Karpas-422 (cell line): Measurements from ENCODE around the gene ZNF215. TPM values are rescaled to one million over a fixed set of nuclear protein-coding genes. Genes with fewer than 3 reads are reported as not detected.
"Not testable (repeated sequence)": the region's sequence is repeated elsewhere in the genome, so short reads cannot be mapped to it uniquely, and the experiment has no call there.

Source experiments
- DNase-seq: peaks from one replicate; pipeline ENCODE4 v3.0.0-alpha.2; 2015
- H2AFZ ChIP-seq: fragments of 200-600 bp; sonication (generic); 2 replicates; pipeline ENCODE4 v1.6.1; 2014; ENCODE audit warnings: antibody characterized with exemption, low read length, mixed read lengths
- H3K27ac ChIP-seq: fragments of 200-600 bp; sonication (generic); 2 replicates; pipeline ENCODE4 v1.5.1; 2014; ENCODE audit warnings: mild to moderate bottlenecking, low read length, moderate library complexity
- H3K27me3 ChIP-seq: fragments of 200-600 bp; sonication (generic); 2 replicates; pipeline ENCODE4 v1.6.1; 2014; ENCODE audit warnings: low read length, mixed read lengths
- H3K36me3 ChIP-seq: fragments of 200-600 bp; sonication (generic); 2 replicates; pipeline ENCODE4 v1.6.1; 2014; ENCODE audit warnings: low read length, mixed read lengths; ENCODE audit not compliant: insufficient read depth
- H3K4me1 ChIP-seq: fragments of 200-600 bp; sonication (generic); 2 replicates; pipeline ENCODE4 v1.6.1; 2014; ENCODE audit warnings: mild to moderate bottlenecking, low read length, mixed read lengths
- H3K4me2 ChIP-seq: fragments of 200-600 bp; sonication (generic); 2 replicates; pipeline ENCODE4 v1.6.1; 2014; ENCODE audit warnings: low read length, low read depth, mild to moderate bottlenecking; ENCODE audit not compliant: poor library complexity, severe bottlenecking
- H3K4me3 ChIP-seq: fragments of 200-600 bp; sonication (generic); 2 replicates; pipeline ENCODE4 v1.5.1; 2014; ENCODE audit warnings: mild to moderate bottlenecking, antibody characterized with exemption, low read length, mixed read lengths
- H3K79me2 ChIP-seq: fragments of 200-600 bp; sonication (generic); 2 replicates; pipeline ENCODE4 v1.6.1; 2014; ENCODE audit warnings: mild to moderate bottlenecking, low read length, mixed read lengths
- H3K9ac ChIP-seq: fragments of 200-600 bp; sonication (generic); 2 replicates; pipeline ENCODE4 v1.6.0; 2014; ENCODE audit warnings: low read length
- H3K9me2 ChIP-seq: fragments of 200-600 bp; sonication (generic), shearing (Covaris generic); replicated peaks from 2 replicates; pipeline ENCODE4 v1.6.0; 2014; ENCODE audit warnings: mild to moderate bottlenecking, low read length, moderate library complexity; ENCODE audit not compliant: insufficient read depth
- H3K9me3 ChIP-seq: fragments of 300-700, 200-600 bp; sonication (generic); 2 replicates; pipeline ENCODE4 v1.6.1; 2014; ENCODE audit warnings: low read length, mixed read lengths
- H4K20me1 ChIP-seq: fragments of 200-600 bp; sonication (generic); 2 replicates; pipeline ENCODE4 v1.6.1; 2014; ENCODE audit warnings: mild to moderate bottlenecking, antibody characterized with exemption, low read length, low read depth; ENCODE audit not compliant: insufficient read depth
- total RNA-seq: library from RNA; depleted of rRNA; stranded (reverse); fragments of >200 nt; shearing (Covaris generic); gene quantifications from 2 replicates; pipeline ENCODE4 v1.2.3, GENCODE V29; 2014; ENCODE audit warnings: low replicate concordance; rRNA removed

Gene ZNF215
- total RNA-seq: 12.3 and 26.9 TPM in 2 replicates

- H3K9me3 ChIP-seq: no peaks in the 10 kb centered on the region
- H3K79me2 ChIP-seq: peaks cover 24% of the 10 kb centered on the region
- H3K9me2 ChIP-seq: no peaks in the 10 kb centered on the region
- peak within 1 kb of the TSS; percentile 86 for H3K9ac ChIP-seq
- H4K20me1 ChIP-seq: no peaks in the 10 kb centered on the region
- peak within 1 kb of the TSS; percentile 87 for H3K4me3 ChIP-seq
- H3K4me1 ChIP-seq: peaks cover 25% of the 10 kb centered on the region
- H3K4me2 ChIP-seq: peak within 1 kb of the TSS; percentile 80
- H3K27me3 ChIP-seq: no peaks in the 10 kb centered on the region
- DNase-seq: peak; percentile 94
- peaks cover 14% of the 10 kb centered on the region for H3K36me3 ChIP-seq
- H3K27ac ChIP-seq: peak within 1 kb of the TSS; percentile 41
- peak within 1 kb of the TSS; percentile 98 for H2AFZ ChIP-seq
Observed at GRCh38 chr11:6926208-6927029, at the start of gene ZNF215. TSS of gene ZNF215 (plus strand) at chr11:6926426. CDS start at chr11:6932273, 5,847 bp downstream.

DNA sequence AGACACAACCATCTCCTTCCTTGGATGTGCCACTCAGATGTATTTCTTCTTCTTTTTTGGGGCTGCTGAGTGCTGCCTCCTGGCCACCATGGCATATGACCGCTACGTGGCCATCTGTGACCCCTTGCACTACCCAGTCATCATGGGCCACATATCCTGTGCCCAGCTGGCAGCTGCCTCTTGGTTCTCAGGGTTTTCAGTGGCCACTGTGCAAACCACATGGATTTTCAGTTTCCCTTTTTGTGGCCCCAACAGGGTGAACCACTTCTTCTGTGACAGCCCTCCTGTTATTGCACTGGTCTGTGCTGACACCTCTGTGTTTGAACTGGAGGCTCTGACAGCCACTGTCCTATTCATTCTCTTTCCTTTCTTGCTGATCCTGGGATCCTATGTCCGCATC lies 49.3 kb upstream of the ZNF215 start:
- no peaks in the 10 kb centered on the region for H3K9me2 ChIP-seq
- H3K36me3 ChIP-seq: no peaks in the 10 kb centered on the region
- H3K4me2 ChIP-seq: no peak overlapping the region
- H3K9ac ChIP-seq: no peak overlapping the region
- H3K27ac ChIP-seq: no peak overlapping the region
- DNase-seq: no peak
- no peak overlapping the region for H3K4me3 ChIP-seq
- no peaks in the 10 kb centered on the region for H4K20me1 ChIP-seq
- H2AFZ ChIP-seq: no peak overlapping the region
- no peaks in the 10 kb centered on the region for H3K9me3 ChIP-seq
- H3K27me3 ChIP-seq: no peaks in the 10 kb centered on the region
- no peaks in the 10 kb centered on the region for H3K79me2 ChIP-seq
- no peaks in the 10 kb centered on the region; the same call in 1 of the 2 replicates for H3K4me1 ChIP-seq

DNA sequence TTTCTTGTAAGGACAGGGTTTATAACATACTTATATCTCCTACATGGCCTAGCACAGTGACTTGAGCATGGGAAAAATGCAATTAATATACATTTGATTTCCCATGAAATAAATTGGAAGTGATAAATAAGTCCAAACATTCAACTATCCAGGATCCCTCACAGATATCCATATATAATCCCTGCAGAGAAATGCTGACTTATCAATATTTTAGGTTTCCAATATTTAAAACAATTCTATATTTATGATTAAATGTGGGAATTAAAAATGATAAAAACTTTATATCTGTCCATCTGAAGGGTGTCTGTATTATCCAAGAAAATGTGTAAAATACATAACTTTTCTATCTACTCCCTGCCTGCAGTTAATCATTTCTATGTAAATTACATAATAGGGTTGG lies 43.5 kb upstream of the ZNF215 start:
- H3K9ac ChIP-seq: no peak overlapping the region
- H3K4me1 ChIP-seq: no peaks in the 10 kb centered on the region
- H3K4me2 ChIP-seq: no peak overlapping the region
- no peaks in the 10 kb centered on the region for H4K20me1 ChIP-seq
- H2AFZ ChIP-seq: no peak overlapping the region
- no peak for DNase-seq
- no peaks in the 10 kb centered on the region for H3K36me3 ChIP-seq
- no peak overlapping the region for H3K27ac ChIP-seq
- no peaks in the 10 kb centered on the region for H3K27me3 ChIP-seq
- no peaks in the 10 kb centered on the region for H3K9me3 ChIP-seq
- H3K9me2 ChIP-seq: no peaks in the 10 kb centered on the region
- no peak overlapping the region for H3K4me3 ChIP-seq
- no peaks in the 10 kb centered on the region for H3K79me2 ChIP-seq

DNA sequence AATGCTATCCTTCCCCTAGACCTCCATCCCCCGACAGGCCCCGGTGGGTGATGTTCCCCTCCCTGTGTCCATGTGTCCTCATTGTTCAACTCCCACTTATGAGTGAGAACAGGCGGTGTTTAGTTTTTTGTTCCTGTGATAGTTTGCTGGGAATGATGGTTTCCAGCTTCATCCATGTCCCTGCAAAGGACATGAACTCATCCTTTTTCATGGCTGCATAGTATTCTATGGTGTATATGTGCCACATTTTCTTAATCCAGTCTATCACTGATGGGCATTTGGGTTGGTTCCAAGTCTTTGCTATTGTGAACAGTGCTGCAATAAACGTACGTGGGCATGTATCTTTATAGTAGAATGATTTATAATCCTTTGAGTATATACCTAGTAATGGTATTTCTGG lies 38.5 kb upstream of the ZNF215 start:
- DNase-seq, H3K4me3 ChIP-seq, H3K27ac ChIP-seq, H3K79me2 ChIP-seq, H3K4me2 ChIP-seq, H3K9me2 ChIP-seq, H4K20me1 ChIP-seq, H3K9me3 ChIP-seq, H3K36me3 ChIP-seq, H2AFZ ChIP-seq, H3K4me1 ChIP-seq, H3K9ac ChIP-seq, H3K27me3 ChIP-seq: not testable (repeated sequence)

DNA sequence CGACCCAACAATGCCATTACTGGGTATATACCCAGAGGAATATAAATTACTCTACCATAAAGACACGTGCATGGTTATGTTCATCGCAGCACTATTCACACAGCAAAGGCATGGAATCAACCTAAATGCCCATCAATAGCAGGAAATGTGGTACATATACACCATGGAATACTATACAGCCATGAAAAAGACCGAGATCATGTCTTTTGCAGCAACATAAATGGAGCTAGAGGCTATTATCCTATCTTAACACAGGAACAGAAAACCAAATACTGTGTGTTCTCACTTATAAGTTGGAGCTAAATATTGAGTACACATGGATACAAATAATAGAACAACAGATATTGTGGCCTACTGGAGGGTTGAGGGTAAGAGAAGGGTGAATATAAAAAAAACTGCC lies 37.4 kb upstream of the ZNF215 start:
- H3K4me1 ChIP-seq: no peaks in the 10 kb centered on the region
- no peak for DNase-seq
- H2AFZ ChIP-seq: no peak overlapping the region
- H4K20me1 ChIP-seq: no peaks in the 10 kb centered on the region
- H3K27me3 ChIP-seq: no peaks in the 10 kb centered on the region
- H3K9ac ChIP-seq: no peak overlapping the region
- H3K36me3 ChIP-seq: no peaks in the 10 kb centered on the region
- H3K79me2 ChIP-seq: no peaks in the 10 kb centered on the region
- H3K4me2 ChIP-seq: no peak overlapping the region
- no peak overlapping the region for H3K27ac ChIP-seq
- H3K9me3 ChIP-seq: no peaks in the 10 kb centered on the region
- H3K4me3 ChIP-seq: no peak overlapping the region
- H3K9me2 ChIP-seq: no peaks in the 10 kb centered on the region

- Histone ChIP-seq H3K4me1 (no peaks in the 10 kb centered on the region), H2AFZ (no peak overlapping the region), H3K9me2 (no peaks in the 10 kb centered on the region), H4K20me1 (no peaks in the 10 kb centered on the region), H3K4me2 (no peak overlapping the region), H3K79me2 (no peaks in the 10 kb centered on the region), H3K27ac (no peak overlapping the region), H3K27me3 (no peaks in the 10 kb centered on the region), H3K4me3 (no peak overlapping the region), H3K36me3 (no peaks in the 10 kb centered on the region), H3K9ac (no peak overlapping the region), H3K9me3 (no peaks in the 10 kb centered on the region)
- no peak for DNase-seq
Observed at GRCh38 chr11:6889835-6890234, 36.4 kb upstream of the ZNF215 start.

DNA sequence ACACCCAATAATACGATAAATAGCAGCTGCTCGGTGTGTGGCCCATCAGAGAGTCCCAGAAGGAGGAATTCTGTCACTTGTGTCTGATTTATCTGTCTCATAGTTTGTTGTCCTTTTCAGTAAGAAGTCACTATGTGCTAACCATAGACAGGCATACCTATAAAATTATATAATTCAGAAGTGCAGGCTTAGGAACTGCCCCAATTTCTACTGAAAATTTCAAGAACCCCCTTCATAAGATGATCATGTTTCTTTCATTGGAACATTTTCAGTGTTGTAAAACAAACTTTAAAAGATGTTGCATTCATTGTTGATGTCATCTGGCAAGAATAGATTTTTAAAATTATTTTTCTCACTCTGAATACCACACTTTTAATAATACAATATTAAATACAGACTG lies 33.8 kb upstream of the ZNF215 start, which contains the start of gene OR2D2:
OR2D2 (minus strand) TSS at position 101 of the 400 bp plus-strand sequence; CDS start at position 101, 0 bp downstream.
- Histone ChIP-seq H3K36me3 (no peaks in the 10 kb centered on the region), H3K27me3 (no peaks in the 10 kb centered on the region), H3K4me3 (no peak within 1 kb of the TSS), H3K9me2 (no peaks in the 10 kb centered on the region), H3K9me3 (no peaks in the 10 kb centered on the region), H3K4me1 (no peaks in the 10 kb centered on the region), H2AFZ (no peak within 1 kb of the TSS), H4K20me1 (no peaks in the 10 kb centered on the region), H3K27ac (no peak within 1 kb of the TSS), H3K4me2 (no peak within 1 kb of the TSS), H3K79me2 (no peaks in the 10 kb centered on the region), H3K9ac (no peak within 1 kb of the TSS)
- no peak for DNase-seq

DNA sequence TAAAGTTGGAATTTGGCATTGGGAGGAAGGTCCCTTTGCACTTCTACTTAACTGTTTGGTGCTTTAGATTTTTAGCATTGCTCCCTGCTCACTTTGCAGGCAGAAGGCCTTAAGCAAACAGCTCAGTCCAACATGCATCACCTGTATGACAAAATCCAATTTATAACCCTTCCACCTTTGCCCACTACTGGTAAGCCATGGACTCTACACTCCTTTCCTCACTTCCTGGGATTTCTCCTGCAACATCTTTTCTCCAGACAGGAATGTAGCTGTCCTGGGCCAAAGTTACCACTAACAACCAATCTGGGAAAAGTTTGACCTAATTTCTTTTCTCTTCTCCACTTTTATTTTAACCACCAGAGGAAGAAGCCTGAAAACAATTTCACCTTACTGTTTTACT lies 32.1 kb upstream of the ZNF215 start:
- no peak overlapping the region for H3K27ac ChIP-seq
- DNase-seq: no peak
- no peaks in the 10 kb centered on the region for H3K9me2 ChIP-seq
- H3K4me1 ChIP-seq: no peaks in the 10 kb centered on the region
- H2AFZ ChIP-seq: no peak overlapping the region
- H4K20me1 ChIP-seq: no peaks in the 10 kb centered on the region
- H3K36me3 ChIP-seq: no peaks in the 10 kb centered on the region
- H3K27me3 ChIP-seq: no peaks in the 10 kb centered on the region
- no peak overlapping the region for H3K9ac ChIP-seq
- no peaks in the 10 kb centered on the region for H3K9me3 ChIP-seq
- no peak overlapping the region for H3K4me2 ChIP-seq
- H3K79me2 ChIP-seq: no peaks in the 10 kb centered on the region
- no peak overlapping the region for H3K4me3 ChIP-seq
